A204.1 (cell line): ENCODE measurements around the gene GNAS-AS1.

ENCODE experiments used
- FAIRE-seq: peaks from 2 replicates; lab custom pipeline; 2012; peaks lifted over from hg19 to GRCh38; lab: Jason Lieb, UNC

GNAS-AS1 gene

DNA sequence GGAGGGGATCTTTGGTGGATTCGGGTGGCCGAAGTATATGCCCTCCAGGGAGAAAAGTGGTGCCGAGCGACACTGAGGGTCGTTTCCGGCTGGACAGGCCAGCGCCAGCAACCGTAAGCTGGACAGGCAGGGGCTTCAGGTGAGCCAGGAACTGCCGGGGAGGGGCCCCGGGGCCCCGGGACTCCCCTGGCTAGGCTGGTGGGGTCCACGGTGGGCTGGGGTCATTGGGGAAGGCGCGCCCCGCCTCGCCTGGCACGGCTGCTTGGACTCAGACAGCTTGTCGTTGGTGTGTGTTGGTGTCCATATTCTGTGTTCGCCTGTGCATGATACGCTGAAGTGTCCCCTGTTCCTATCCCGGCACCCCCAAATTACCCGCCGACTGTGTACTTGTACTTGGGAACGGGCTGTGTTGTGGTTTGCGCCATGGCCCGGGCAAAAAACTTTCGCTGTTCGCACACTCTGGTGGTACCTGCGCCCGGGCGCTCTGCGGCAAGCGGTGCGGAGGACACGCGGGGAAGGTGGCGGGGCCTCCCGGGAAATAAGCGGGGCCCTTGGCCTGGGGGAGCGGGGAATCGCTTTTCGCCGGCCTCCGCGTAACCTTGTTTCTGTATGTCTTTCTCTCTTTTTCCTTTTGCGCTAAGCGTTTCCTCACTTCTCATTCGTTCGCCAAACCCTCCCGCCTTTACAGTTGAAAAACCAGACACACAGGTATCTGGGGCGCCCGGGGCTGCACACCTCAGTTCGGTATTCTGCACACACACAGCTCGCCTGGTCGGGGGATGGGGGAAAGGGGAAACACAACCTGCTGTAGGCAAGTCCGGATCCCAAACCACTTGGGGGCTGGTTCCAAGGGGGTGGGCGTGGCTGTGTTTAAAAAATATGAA lies 5.0 kb upstream of the GNAS-AS1 start:
- FAIRE-seq, result no peak

DNA sequence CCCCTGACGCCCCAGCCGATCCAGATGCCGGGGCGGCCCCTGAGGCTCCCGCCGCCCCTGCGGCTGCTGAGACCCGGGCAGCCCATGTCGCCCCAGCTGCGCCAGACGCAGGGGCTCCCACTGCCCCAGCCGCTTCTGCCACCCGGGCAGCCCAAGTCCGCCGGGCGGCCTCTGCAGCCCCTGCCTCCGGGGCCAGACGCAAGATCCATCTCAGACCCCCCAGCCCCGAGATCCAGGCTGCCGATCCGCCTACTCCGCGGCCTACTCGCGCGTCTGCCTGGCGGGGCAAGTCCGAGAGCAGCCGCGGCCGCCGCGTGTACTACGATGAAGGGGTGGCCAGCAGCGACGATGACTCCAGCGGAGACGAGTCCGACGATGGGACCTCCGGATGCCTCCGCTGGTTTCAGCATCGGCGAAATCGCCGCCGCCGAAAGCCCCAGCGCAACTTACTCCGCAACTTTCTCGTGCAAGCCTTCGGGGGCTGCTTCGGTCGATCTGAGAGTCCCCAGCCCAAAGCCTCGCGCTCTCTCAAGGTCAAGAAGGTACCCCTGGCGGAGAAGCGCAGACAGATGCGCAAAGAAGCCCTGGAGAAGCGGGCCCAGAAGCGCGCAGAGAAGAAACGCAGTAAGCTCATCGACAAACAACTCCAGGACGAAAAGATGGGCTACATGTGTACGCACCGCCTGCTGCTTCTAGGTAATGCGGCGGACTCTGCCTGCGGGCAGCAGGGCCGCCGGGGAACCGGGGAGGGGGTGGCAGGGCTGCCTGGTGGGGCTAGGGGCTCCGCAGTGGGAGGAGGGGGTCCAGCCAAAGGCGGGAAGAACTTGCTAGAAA lies 4.2 kb upstream of the GNAS-AS1 start:
- FAIRE-seq, result no peak

DNA sequence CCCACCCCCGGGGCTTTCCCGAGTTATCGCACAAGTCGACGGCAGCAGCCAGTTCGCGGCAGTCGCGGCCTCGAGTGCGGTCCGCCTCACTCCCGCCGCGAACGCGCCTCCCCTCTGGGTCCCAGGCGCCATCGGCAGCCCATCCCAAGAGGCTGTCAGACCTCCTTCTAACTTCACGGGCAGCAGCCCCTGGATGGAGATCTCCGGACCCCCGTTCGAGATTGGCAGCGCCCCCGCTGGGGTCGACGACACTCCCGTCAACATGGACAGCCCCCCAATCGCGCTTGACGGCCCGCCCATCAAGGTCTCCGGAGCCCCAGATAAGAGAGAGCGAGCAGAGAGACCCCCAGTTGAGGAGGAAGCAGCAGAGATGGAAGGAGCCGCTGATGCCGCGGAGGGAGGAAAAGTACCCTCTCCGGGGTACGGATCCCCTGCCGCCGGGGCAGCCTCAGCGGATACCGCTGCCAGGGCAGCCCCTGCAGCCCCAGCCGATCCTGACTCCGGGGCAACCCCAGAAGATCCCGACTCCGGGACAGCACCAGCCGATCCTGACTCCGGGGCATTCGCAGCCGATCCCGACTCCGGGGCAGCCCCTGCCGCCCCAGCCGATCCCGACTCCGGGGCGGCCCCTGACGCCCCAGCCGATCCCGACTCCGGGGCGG lies 3.4 kb upstream of the GNAS-AS1 start:
- FAIRE-seq, result no peak

DNA sequence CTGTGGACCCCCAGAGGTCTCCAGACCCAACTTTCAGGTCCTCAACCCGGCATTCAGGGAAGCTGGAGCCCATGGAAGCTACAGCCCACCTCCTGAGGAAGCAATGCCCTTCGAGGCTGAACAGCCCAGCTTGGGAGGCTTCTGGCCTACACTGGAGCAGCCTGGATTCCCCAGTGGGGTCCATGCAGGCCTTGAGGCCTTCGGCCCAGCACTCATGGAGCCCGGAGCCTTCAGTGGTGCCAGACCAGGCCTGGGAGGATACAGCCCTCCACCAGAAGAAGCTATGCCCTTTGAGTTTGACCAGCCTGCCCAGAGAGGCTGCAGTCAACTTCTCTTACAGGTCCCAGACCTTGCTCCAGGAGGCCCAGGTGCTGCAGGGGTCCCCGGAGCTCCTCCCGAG lies 2.8 kb upstream of the GNAS-AS1 start:
- FAIRE-seq, result no peak

DNA sequence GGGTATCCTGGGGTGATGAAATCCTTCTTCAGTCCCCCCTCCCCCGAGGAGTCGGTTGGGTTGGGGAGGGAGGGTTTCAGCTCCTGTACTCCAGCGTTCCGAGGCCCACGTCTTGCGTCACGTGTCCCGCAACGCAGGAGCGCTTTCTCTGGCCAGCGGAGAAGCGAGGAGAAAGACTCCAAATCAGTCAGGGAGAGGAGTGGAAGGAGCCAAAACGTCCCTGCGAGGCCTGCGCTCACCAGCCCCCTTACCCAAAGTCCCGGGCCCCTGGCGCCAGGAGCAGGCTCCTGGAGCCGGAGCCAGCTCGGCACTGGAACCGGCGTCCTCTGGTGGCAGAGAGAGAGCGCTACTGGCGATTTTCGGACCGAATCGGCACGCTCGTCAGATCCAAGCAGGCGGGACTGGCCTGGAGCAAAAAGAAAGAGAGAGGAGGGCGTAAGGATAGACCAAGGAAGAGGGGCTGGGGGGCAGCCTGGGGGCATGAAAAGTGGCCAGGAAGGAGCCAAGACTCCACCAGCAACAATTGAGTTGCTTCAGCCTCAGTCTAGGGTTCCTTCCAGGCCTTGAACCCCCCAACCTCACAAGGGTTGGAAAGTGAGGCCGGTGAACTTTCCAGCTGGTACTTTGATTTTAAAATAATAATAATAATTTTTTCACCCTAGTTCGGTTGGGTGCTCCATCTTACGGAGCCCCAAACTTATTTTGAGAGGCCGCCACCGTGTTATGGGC lies 2.0 kb upstream of the GNAS-AS1 start, which contains the start of gene GNAS:
TSS of gene GNAS (plus strand) at position 174 of the 729 bp plus-strand sequence.
- no peak for FAIRE-seq

DNA sequence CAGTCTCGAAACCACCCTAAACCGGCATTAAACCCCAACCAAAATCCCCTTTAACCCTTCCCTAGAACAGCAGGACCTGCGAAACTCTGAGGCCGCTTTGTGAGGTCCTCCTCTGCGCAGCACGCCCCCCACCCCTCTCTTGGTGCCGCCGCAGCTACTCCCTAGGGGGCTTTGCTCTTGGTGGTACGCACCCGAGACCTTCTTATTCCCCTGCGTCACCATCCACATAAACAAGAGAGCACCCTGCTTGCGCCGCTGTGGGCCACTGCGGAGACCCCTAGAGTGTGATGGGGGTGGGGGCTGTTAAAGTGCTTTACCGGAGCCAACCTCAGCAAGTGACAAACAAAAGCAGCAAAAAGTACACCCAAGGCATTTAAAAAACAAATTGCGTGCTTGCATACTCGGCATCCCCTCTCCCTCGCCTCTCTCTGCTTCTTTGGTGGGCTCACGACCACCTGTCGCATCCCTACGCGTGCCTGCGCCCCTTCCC lies 1.3 kb upstream of the GNAS-AS1 start:
- no peak for FAIRE-seq

DNA sequence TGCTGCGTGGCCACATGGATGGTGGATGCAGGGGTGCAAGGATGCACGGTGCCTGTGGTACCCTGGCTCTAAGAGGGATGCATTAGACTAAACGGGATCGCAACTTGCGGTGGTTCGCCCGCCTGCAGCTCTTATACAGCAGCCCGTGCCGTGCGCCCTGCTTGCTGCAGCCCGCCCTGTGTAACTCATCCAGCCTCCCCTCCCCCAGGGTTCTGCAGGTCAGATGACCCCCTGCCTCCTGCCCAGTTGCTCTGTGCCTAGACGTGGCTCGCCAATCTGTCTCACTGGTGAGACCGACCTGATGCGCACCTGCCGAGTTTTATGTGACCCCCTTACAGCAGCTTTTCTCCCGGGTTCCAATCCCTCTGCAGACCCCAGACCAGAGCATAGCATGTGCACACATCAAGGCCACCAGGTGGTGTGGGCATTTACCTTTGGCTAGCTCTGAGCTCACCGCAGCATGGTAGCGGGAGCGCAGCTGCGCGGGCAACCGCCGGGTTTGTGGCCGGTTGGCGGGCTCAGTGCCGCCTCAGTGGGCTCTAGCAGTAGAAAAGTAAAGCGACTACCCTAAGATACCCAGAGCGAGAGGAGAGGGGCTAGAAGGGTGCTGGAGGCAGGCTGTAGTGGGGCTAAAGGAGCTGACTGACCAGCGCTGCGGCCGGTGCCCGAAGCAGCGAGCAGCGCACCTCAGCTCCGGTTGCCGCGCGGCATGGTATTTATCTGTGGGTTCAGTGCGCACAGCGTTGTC lies 693 bp upstream of the GNAS-AS1 start:
- no peak for FAIRE-seq

DNA sequence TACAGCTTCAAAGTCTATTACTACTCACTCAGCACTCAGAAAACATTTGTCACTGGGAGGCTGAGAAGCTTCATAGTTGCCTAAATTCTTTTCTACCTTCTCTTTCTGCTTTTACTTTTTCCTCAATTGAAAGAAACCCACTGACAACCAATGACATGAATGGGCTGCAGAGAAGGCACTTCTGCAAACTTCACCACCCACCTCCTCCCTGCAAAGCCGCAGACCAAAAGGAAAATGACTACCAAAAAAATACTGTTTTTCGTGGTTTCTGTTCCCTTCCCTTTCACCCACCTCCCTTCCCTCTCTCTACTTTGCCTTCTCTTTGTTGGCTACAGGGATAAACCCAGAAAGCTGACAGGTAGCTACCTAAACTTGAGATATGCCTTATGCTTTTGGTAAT lies 3.2 kb downstream of the GNAS-AS1 start:
- FAIRE-seq, result no peak

DNA sequence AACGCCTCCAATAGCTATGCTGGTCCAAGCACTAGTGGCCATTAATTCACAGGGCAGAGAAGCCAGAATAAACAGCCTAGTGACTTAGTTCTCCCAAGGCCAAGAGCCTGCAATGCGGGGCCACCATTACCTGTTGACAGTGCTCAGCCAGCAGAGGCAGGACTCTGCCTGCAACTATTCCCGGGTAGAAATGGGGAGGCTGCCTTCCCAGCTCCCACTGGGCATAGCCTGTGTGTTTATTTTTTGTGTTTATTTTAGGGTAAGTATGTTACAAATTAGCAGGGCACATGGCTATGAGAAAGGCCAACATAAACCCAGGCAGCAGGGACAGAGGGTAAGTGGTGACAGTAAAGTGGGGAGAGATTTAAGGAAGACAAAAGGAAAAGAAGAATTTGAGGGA lies 5.0 kb downstream of the GNAS-AS1 start:
- no peak for FAIRE-seq

DNA sequence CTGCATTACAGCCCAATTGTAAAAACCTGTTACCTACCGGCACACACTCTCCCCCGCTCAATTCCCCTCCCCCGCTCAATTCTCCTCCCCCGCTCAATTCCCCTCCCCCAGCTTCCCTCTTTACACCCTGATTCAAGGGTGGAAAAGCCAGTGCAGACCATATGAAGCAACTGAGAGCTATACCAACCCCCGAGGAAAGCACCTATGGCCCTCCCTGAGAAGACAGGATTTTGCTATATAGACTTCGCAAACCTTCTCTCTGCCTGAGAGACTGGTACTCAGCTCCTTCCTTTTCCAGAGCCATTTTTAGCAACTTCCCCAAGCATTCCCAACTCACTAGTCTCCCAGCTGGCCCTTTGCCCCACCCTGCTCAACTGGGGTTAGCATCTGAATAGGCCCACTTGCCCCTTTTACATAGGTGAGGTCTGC lies 7.6 kb downstream of the GNAS-AS1 start:
- no peak for FAIRE-seq

DNA sequence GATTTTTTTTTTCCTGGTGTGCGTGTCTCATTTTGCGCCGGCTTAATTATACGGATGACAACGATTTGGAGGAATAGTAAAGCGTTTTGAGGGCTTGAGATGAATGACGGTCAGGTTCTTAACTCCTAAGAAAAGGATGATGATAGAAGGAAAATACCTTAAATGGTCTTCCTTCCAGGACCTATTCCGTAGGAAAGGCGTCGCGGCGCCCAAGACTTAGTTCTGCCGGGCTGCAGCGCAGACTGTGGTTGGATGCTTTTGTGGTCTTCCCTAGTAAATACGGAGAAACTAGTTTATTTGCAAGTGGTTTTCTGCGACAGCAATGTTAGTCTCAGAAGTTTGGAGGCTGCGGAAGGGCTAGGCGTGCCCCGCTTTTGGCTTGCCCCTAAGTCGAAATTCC lies 8.4 kb downstream of the GNAS-AS1 start:
- FAIRE-seq, result no peak

DNA sequence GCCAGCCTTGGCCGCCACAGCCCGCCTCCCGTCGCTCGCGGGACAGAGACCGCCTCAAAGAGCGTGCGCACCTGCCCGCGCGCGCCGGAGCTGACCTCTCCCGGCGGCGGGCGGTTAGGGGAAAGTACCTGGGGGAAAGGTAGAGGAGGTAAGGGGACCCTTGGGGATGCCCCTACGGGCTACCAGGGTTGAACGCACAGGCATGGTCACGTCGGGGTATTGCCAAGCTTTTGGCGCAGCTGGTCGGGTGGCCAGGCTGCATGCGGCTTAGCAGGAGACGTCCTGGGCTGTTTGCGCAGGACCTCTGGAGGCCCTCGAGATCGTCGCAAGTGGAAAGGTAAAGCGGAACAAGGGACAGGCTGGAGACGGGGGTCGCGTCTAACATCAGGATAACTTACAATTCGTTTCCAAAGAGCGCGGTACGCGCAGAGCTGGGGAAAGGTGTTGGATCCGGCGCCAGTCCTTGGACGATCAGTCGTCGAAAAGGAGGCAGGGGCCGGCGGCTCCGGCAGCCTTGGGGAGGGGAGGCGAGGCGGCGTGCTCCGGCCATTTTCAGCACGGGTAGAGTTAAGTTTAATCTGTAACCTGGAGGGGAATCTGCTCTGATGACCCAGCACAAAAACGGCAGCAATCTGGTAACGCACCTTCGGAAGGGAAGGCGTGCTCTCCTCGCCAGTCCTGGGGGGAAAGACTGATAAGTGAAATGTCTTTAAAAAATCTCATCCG lies 9.0 kb downstream of the GNAS-AS1 start:
- FAIRE-seq, result no peak

DNA sequence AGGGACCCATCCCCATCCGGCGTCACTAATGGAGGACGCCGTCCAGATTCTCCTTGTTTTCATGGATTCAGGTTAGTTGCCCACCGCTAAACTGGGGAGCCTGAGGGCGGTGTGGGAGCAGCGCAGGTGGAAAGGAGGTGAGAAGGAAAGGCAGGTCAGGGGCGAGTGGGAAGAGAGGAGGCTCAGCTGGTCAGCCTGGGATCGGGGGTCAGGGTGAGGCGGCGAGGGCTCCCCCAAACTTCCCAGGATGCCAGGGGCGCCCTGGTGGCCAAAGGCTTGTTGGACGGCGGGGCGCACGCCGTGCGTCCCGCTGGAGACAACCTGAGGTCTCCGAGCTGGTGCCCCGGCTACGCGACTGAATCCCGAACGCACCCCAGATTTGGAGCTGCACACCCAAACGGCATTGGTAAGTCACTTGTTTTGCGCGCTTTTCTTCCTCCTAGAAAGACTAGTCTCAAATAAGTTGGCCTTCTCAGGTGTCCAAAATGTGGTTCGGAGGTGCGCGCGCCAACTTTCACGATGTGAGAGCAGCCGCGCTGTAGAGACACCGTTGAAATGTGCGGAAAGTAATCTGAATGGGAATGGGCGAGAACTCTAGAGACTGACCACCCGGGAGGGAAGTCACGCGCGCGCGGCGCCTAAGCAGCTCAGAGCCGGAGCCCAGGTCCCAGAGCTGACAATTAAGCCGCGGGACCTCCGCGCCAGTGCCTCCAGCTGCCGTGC lies 9.7 kb downstream of the GNAS-AS1 start:
- no peak for FAIRE-seq

DNA sequence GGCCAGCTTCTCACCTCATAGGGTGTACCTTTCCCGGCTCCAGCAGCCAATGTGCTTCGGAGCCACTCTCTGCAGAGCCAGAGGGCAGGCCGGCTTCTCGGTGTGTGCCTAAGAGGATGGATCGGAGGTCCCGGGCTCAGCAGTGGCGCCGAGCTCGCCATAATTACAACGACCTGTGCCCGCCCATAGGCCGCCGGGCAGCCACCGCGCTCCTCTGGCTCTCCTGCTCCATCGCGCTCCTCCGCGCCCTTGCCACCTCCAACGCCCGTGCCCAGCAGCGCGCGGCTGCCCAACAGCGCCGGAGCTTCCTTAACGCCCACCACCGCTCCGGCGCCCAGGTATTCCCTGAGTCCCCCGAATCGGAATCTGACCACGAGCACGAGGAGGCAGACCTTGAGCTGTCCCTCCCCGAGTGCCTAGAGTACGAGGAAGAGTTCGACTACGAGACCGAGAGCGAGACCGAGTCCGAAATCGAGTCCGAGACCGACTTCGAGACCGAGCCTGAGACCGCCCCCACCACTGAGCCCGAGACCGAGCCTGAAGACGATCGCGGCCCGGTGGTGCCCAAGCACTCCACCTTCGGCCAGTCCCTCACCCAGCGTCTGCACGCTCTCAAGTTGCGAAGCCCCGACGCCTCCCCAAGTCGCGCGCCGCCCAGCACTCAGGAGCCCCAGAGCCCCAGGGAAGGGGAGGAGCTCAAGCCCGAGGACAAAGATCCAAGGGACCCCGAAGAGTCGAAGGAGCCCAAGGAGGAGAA lies 10.5 kb downstream of the GNAS-AS1 start:
- FAIRE-seq, result no peak

DNA sequence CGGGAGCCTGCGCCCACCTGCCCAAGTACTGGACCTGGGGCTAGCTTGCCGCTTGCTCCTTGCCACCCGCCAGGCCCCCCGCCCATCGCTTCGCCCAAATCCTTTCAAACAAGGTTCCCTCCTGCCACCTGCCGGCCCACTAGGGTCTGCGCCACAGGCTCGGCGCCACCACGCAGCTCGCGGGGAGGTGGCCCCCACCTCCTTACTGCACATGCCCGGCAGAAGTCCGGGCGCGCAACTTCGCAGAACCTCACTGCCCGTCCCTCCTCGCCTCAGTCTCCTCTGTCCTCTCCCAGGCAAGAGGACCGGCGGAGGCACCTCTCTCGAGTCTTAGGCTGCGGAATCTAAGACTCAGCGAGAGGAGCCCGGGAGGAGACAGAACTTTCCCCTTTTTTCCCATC lies 11.2 kb downstream of the GNAS-AS1 start:
- FAIRE-seq, result no peak

DNA sequence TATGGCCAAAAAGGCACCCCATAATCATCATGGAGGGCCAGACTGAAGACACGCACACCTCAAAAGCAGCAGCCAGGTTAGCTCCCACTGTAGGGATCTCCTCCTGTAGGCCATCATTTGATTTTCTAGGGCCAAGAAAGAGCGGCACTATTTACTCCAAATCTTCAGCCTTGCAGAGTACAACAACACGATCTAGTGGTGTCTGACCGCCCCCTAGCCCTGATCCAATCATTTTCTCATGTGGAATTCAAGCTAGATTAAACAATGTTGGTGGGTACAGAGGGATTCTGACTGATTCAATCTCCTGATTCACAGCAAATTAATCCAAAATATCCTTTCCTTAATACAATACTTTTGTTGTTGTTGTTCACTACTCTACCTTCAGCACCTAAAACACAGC lies 12.5 kb downstream of the GNAS-AS1 start:
- no peak for FAIRE-seq

DNA sequence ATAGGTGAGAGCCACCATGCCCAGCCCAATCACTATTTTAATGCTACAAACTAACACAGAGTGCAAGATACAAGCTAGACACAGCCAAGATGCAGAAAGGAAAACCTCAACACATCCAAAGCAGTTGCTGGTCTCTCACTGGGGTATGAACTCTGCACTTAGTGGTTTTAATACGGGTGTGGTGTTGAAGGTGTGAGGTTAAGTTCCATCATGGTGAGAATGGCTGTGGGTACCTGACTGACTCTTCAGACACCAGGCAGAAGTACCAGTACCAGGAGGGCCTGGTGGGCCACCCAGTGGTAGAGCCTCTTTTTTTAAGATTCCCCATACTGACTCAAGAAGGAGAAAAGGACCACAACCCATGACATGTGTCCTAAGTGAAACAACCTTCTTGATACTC lies 13.0 kb downstream of the GNAS-AS1 start:
- no peak for FAIRE-seq

DNA sequence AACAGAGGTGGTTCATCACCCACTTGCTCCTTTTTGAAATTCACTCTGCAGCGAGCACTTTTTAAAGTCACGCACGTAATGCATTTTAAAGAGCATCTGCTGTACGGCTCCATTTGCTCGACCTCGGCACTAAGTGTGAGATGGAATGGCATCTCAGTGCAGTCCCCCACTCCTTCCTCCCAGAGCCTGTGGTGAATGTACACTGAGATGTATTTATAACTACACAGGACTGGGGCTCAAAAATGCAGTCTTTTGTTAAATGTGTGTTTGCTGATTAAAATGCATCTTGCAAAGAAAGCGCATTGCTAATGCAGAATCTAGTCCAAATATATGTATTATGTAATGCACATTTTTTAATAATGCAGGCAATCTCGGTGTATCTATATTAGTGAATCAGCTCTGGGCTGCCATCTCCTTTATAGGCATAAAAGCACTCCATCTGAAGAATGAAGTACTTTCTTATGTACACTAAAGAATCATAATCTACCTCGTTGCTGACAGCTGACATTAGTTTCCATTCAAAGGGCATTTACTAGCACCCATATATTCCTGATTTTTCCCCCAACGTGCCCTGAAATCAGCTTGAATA lies 14.0 kb downstream of the GNAS-AS1 start:
- FAIRE-seq, result no peak

DNA sequence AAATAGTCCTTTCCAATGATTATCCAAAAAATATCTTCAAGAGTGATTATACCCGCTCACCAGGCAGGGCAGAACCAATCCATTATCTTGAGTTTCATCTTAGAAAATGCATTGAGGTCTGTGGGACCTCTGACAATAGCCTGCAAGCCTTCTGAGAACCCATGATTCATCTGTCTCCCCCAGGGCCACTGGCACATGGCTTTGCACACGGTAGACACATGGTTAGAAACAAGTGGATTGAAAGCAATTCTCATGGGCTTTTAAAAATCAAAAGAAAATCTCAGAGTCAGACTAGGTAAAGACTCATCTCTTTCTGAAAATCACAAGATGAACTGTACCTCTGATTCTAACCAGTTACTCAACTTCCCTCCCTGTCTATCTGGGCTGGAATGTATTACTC lies 15.5 kb downstream of the GNAS-AS1 start:
- FAIRE-seq, result no peak
